IMR-90 (cell line): ENCODE data around the gene UGT1A4. TPM values are rescaled to one million over a fixed set of nuclear protein-coding genes. Genes with fewer than 3 reads are reported as not detected.

Experiments used
- ATAC-seq: fragments of 200-7000 bp; cut with Tn5 transposase; 2 replicates; pipeline ENCODE4 v1.9.1; 2020; ENCODE audit warnings: low read depth, mild to moderate bottlenecking, moderate library complexity
- BruUV-seq: library from RNA; stranded (reverse); fragments of 400-500 nt; replicated peaks from 2 replicates; lab custom pipeline; 2021; lab: Mats Ljungman, UMichigan
- CTCF ChIA-PET: fragments of 300-600 bp; formaldehyde crosslinking; extraction: SDS; loops from one replicate; lab custom pipeline; 2021; ENCODE audit warnings: antibody characterized with exemption; lab: Yijun Ruan, JAX
- POLR2A ChIA-PET: fragments of 300-600 bp; sonication (Branson Sonifier 250); formaldehyde crosslinking; loops from one replicate; lab custom pipeline; 2022; ENCODE audit warnings: antibody characterized with exemption; ENCODE audit not compliant: unreplicated experiment; lab: Charles Lee
- DNase-seq: peaks from one replicate; pipeline ENCODE4 v3.0.0; 2013
- H2AFZ ChIP-seq: replicated peaks from 2 replicates; pipeline ENCODE3; 2013; ENCODE audit warnings: low read length, mild to moderate bottlenecking; ENCODE audit not compliant: poor library complexity
- H2AK5ac ChIP-seq: 2 replicates; pipeline ENCODE4 v1.6.1; 2013; ENCODE audit warnings: low read depth, low read length, inconsistent platforms
- H2AK9ac ChIP-seq: replicated peaks from 2 replicates; pipeline ENCODE3; 2013; ENCODE audit warnings: mild to moderate bottlenecking, low read depth, low read length, moderate library complexity; ENCODE audit not compliant: poor library complexity
- H2BK120ac ChIP-seq: 2 replicates; pipeline ENCODE4 v1.6.1; 2013; ENCODE audit warnings: low read depth, low read length, inconsistent platforms
- H2BK15ac ChIP-seq: 3 replicates; pipeline ENCODE4 v1.6.1; 2013; ENCODE audit warnings: low read depth, low read length, inconsistent platforms
- H2BK20ac ChIP-seq: 2 replicates; pipeline ENCODE4 v1.6.1; 2013; ENCODE audit warnings: low read depth, mild to moderate bottlenecking, inconsistent platforms, low read length, moderate library complexity
- H2BK5ac ChIP-seq: 2 replicates; pipeline ENCODE4 v1.6.1; 2013; ENCODE audit warnings: mild to moderate bottlenecking, low read depth, low read length, inconsistent platforms; ENCODE audit not compliant: poor library complexity, severe bottlenecking
- H3K14ac ChIP-seq: replicated peaks from 2 replicates; pipeline ENCODE4 v1.6.1; 2013; ENCODE audit warnings: low read depth, low read length, inconsistent platforms
- H3K18ac ChIP-seq: 2 replicates; pipeline ENCODE4 v1.6.1; 2013; ENCODE audit warnings: low read depth, low read length, control low read depth
- H3K23ac ChIP-seq: 2 replicates; pipeline ENCODE4 v1.6.1; 2013; ENCODE audit warnings: low read depth, low read length, inconsistent platforms
- H3K27ac ChIP-seq: 2 replicates; pipeline ENCODE4 v1.5.1; 2013; ENCODE audit warnings: mild to moderate bottlenecking, control low read depth, low read length; ENCODE audit not compliant: insufficient read depth
- H3K27me3 ChIP-seq: 2 replicates; pipeline ENCODE4 v1.6.1; 2013; ENCODE audit warnings: low read length; ENCODE audit not compliant: control insufficient read depth, insufficient read depth
- H3K36me3 ChIP-seq: 2 replicates; pipeline ENCODE4 v1.6.1; 2013; ENCODE audit warnings: low read length, mixed read lengths; ENCODE audit not compliant: control insufficient read depth, insufficient read depth
- H3K4ac ChIP-seq: 2 replicates; pipeline ENCODE4 v1.6.1; 2013; ENCODE audit warnings: low read depth, low read length, inconsistent platforms
- H3K4me1 ChIP-seq: 2 replicates; pipeline ENCODE4 v1.6.1; 2013; ENCODE audit warnings: low read length, mixed read lengths; ENCODE audit not compliant: control insufficient read depth, insufficient read depth
- H3K4me2 ChIP-seq: 2 replicates; pipeline ENCODE4 v1.6.1; 2013; ENCODE audit warnings: low read depth, mild to moderate bottlenecking, control low read depth, low read length, moderate library complexity
- H3K4me3 ChIP-seq: 2 replicates; pipeline ENCODE4 v1.5.1; 2013; ENCODE audit warnings: low read depth, mild to moderate bottlenecking, control low read depth, low read length, moderate library complexity; ENCODE audit not compliant: insufficient read depth
- H3K56ac ChIP-seq: 2 replicates; pipeline ENCODE4 v1.6.1; 2013; ENCODE audit warnings: low read length, inconsistent platforms; ENCODE audit not compliant: insufficient read depth; ENCODE audit errors: extremely low read depth
- H3K79me1 ChIP-seq, 2 experiments: 2 replicates each; pipeline ENCODE4 v1.6.1; 2013; ENCODE audit warnings: low read length in 2 of 2, inconsistent platforms in 1 of 2, low read depth in 1 of 2
- H3K9ac ChIP-seq: 2 replicates; pipeline ENCODE4 v1.6.1; 2013; ENCODE audit warnings: low read depth, low read length, control low read depth
- H3K9me1 ChIP-seq: 2 replicates; pipeline ENCODE4 v1.6.1; 2013; ENCODE audit warnings: low read length, inconsistent platforms; ENCODE audit not compliant: insufficient read depth
- H3K9me3 ChIP-seq: 2 replicates; pipeline ENCODE4 v1.6.1; 2013; ENCODE audit warnings: low read length; ENCODE audit not compliant: control insufficient read depth, insufficient read depth
- H4K20me1 ChIP-seq: 2 replicates; pipeline ENCODE4 v1.6.1; 2013; ENCODE audit warnings: low read length, inconsistent platforms; ENCODE audit not compliant: insufficient read depth
- H4K5ac ChIP-seq: 2 replicates; pipeline ENCODE4 v1.6.1; 2013; ENCODE audit warnings: mild to moderate bottlenecking, low read depth, low read length, control low read depth
- H4K8ac ChIP-seq, 2 experiments: 2 replicates each; pipeline ENCODE4 v1.6.1; 2013; ENCODE audit warnings: low read depth in 2 of 2, low read length in 2 of 2, control low read depth in 1 of 2, inconsistent platforms in 1 of 2
- H4K91ac ChIP-seq: 2 replicates; pipeline ENCODE4 v1.6.1; 2013; ENCODE audit warnings: low read depth, low read length, inconsistent platforms; ENCODE audit not compliant: insufficient read depth
- MAFK ChIP-seq: IDR thresholded peaks from 2 replicates; pipeline ENCODE4 v1.6.1; 2012; ENCODE audit warnings: low read depth, low read length, improper control_type of control experiment
- RAD21 ChIP-seq: IDR thresholded peaks from 2 replicates; pipeline ENCODE4 v1.6.1; 2012; ENCODE audit warnings: low read length, improper control_type of control experiment
- SMC3 ChIP-seq: fragments of 150-350 bp; IDR thresholded peaks from 2 replicates; pipeline ENCODE4 v1.6.1; 2016; ENCODE audit warnings: low read depth, mild to moderate bottlenecking, antibody characterized with exemption, low read length, moderate library complexity
- dilution Hi-C: fragments of 300-500 bp; cut with HindIII; formaldehyde crosslinking; loops from one replicate; pipeline ENCODE4 v1.14.3; 2018; ENCODE audit warnings: low sequenced_read_pairs; ENCODE audit not compliant: unreplicated experiment
- in situ Hi-C: fragments of 300-500 bp; cut with MboI; formaldehyde crosslinking; loops from 3 replicates; pipeline ENCODE4 v1.14.3; 2019; ENCODE audit warnings: low sequenced_read_pairs, inconsistent platforms, mixed read lengths
- intact Hi-C: fragments of 100-400 bp; cut with micrococcal nuclease; formaldehyde crosslinking; loops from 2 replicates; pipeline ENCODE4 v1.10.0; 2022
- polyA plus RNA-seq, 3 experiments: library from polyadenylated mRNA; depleted of rRNA; stranded (reverse); fragments of >200 nt; gene quantifications; 2 replicates each; pipeline ENCODE4 v1.2.3, GENCODE V29; 2012; ENCODE audit warnings: low replicate concordance in 1 of 3
- total RNA-seq: library from RNA; depleted of rRNA; stranded (reverse); fragments of >200 nt; gene quantifications from 2 replicates; pipeline ENCODE4 v1.2.3, GENCODE V29; 2012
- TF ChIP-seq, protein P1 (sequence below): conservative IDR thresholded peaks from 2 replicates; pipeline ENCODE4 v1.5.1; 2012; ENCODE audit warnings: mild to moderate bottlenecking, low read depth, low read length, improper control_type of control experiment

UGT1A4 gene
- total and polyA plus RNA-seq, 2 of the 4 experiments (the other 2 are of a cell fraction), result not detected

DNA sequence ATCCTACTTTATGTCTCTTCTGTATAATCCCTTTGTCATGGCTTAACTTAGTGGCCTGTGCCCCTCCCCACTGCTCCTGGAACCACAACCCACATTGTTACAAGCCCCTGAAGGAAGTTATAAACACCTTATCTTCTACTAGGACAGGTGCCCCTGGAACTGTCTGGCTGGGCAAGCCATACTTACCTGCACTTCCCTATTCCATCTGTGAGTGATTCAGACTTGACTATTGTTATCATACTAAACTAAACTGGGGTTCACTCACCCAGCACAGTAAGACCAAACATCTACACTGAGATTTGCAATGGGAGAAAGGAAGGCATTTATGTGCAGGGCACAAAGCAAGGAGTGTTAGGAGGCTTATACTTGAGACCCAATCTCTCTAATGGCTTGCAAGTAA is 29.5 kb upstream of the UGT1A4 start:
- no peak overlapping the region for H3K18ac ChIP-seq
- H2BK20ac ChIP-seq, result no peak overlapping the region
- H2BK15ac ChIP-seq, result no peak overlapping the region
- H3K4ac ChIP-seq, result no peak overlapping the region
- peaks cover 4% of the 10 kb centered on the region for H3K27me3 ChIP-seq
- H3K14ac ChIP-seq, result no peak overlapping the region
- no peak overlapping the region for H3K27ac ChIP-seq
- H3K36me3 ChIP-seq, result no peaks in the 10 kb centered on the region
- no peaks in the 10 kb centered on the region for H3K4me1 ChIP-seq
- no peak overlapping the region for H3K4me3 ChIP-seq
- H3K79me1 ChIP-seq, result no peaks in the 10 kb centered on the region
- no peak overlapping the region for H4K8ac ChIP-seq
- no peak for TF ChIP-seq RAD21
- TF ChIP-seq, protein P1, sequence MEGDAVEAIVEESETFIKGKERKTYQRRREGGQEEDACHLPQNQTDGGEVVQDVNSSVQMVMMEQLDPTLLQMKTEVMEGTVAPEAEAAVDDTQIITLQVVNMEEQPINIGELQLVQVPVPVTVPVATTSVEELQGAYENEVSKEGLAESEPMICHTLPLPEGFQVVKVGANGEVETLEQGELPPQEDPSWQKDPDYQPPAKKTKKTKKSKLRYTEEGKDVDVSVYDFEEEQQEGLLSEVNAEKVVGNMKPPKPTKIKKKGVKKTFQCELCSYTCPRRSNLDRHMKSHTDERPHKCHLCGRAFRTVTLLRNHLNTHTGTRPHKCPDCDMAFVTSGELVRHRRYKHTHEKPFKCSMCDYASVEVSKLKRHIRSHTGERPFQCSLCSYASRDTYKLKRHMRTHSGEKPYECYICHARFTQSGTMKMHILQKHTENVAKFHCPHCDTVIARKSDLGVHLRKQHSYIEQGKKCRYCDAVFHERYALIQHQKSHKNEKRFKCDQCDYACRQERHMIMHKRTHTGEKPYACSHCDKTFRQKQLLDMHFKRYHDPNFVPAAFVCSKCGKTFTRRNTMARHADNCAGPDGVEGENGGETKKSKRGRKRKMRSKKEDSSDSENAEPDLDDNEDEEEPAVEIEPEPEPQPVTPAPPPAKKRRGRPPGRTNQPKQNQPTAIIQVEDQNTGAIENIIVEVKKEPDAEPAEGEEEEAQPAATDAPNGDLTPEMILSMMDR, result no peak
- TF ChIP-seq MAFK, result no peak
- TF ChIP-seq SMC3, result no peak
- no peak overlapping the region for H3K4me2 ChIP-seq
- H2AK5ac ChIP-seq, result no peak overlapping the region
- no peak overlapping the region for H2AK9ac ChIP-seq
- H3K9ac ChIP-seq, result no peak overlapping the region
- H4K20me1 ChIP-seq, result no peaks in the 10 kb centered on the region
- CTCF ChIA-PET, result no interaction called here
- no peaks in the 10 kb centered on the region for H3K9me3 ChIP-seq
- dilution Hi-C loops, result no loop called here
- ATAC-seq (no peak), DNase-seq (no peak)
- intact Hi-C loops, result no loop called here
- in situ Hi-C loops, result no loop called here
- no peak overlapping the region for H2AFZ ChIP-seq
- POLR2A ChIA-PET, result no interaction called here
- H3K23ac ChIP-seq, result no peak overlapping the region
- H4K5ac ChIP-seq, result no peak overlapping the region
- no peak overlapping the region for H3K56ac ChIP-seq
- BruUV-seq, result no TSS peak
- H4K91ac ChIP-seq, result no peak overlapping the region
- no peaks in the 10 kb centered on the region for H3K9me1 ChIP-seq
- no peak overlapping the region for H2BK5ac ChIP-seq
- H2BK120ac ChIP-seq, result no peak overlapping the region
